Chondrocyte (in vitro differentiated cells): ENCODE data around the gene AUTS2. TPM values are rescaled to one million over a fixed set of nuclear protein-coding genes. Genes with fewer than 3 reads are reported as not detected.

Experiments
- DNase-seq: peaks from one replicate; pipeline ENCODE4 v3.0.0; 2021; ENCODE audit warnings: mixed read lengths, low spot score
- H3K27ac Mint-ChIP-seq: one replicate; pipeline ENCODE4 v1.8.0; 2021; ENCODE audit warnings: mild to moderate bottlenecking, moderate library complexity, mixed read lengths; ENCODE audit not compliant: unreplicated experiment
- H3K27me3 Mint-ChIP-seq: 2 replicates; pipeline ENCODE4 v1.8.0; 2021; ENCODE audit warnings: low read depth, mixed read lengths
- H3K36me3 Mint-ChIP-seq: 2 replicates; pipeline ENCODE4 v1.8.0; 2021; ENCODE audit warnings: low read depth, mixed read lengths
- H3K4me1 Mint-ChIP-seq: 2 replicates; pipeline ENCODE4 v1.8.0; 2021; ENCODE audit warnings: low read depth, mild to moderate bottlenecking, mixed read lengths
- H3K4me3 Mint-ChIP-seq: one replicate; pipeline ENCODE4 v1.8.0; 2021; ENCODE audit warnings: mild to moderate bottlenecking, moderate library complexity, mixed read lengths; ENCODE audit not compliant: unreplicated experiment
- H3K9me3 Mint-ChIP-seq: 2 replicates; pipeline ENCODE4 v1.8.0; 2021; ENCODE audit warnings: low read depth, mixed read lengths
- CTCF ChIP-seq: fragments of 200-600 bp; sonication (generic); IDR thresholded peaks from 2 replicates; pipeline ENCODE4 v1.5.0; 2021; ENCODE audit warnings: antibody characterized with exemption, mild to moderate bottlenecking, moderate library complexity
- total RNA-seq: library from RNA; stranded (reverse); gene quantifications from 3 replicates; pipeline ENCODE4 v1.2.1, GENCODE V29; 2021

The AUTS2 gene
- total RNA-seq, 1 donor from 2014 or later, result 31.5 TPM

- DNase-seq, result no peak
- no peak overlapping the region for H3K4me3 Mint-ChIP-seq
- H3K9me3 Mint-ChIP-seq, result no peaks in the 10 kb centered on the region
- no peaks in the 10 kb centered on the region for H3K27me3 Mint-ChIP-seq
- H3K4me1 Mint-ChIP-seq, result peaks cover 16% of the 10 kb centered on the region
- no peak for TF ChIP-seq CTCF
- no peaks in the 10 kb centered on the region for H3K36me3 Mint-ChIP-seq
- H3K27ac Mint-ChIP-seq, result no peak overlapping the region
Measured at GRCh38 chr7:70676243-70676642, 1078.0 kb downstream of the AUTS2 start.

DNA sequence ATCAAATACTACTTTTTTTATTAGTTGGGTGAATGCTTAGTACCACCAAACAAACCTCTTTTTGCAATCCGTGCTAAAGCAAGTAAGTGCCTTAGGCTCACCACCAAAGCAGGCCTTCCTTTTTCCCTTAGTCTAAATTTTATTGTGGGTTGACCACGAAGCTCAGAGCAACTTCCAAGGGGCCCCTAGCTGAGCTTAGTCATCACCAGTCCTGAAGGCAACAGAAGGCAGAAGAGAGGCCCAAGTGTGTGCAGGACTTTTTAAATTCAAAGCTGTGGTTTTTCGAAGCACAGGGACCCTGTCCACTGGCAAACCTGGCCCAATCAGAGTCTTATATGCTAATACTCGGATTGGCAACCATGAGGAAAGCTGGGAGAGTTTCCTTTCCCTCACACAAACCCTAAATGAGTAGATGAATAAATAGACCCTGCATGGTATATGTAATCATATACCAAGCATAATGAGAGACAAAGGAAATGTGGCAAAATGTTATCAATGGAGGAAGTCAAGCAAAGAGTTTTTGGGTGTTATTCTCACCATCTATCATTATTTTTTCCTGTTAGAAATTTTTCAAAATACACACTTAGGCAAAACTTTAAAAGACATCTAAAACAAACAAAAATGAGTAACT, 1080.5 kb downstream of the AUTS2 start:
- Mint-ChIP-seq H3K36me3 (no peaks in the 10 kb centered on the region), H3K4me3 (no peak overlapping the region), H3K9me3 (no peaks in the 10 kb centered on the region), H3K27me3 (no peaks in the 10 kb centered on the region), H3K4me1 (peaks cover 16% of the 10 kb centered on the region), H3K27ac (no peak overlapping the region)
- TF ChIP-seq CTCF, result no peak
- no peak for DNase-seq

GRCh38 chr7:70679661-70680060, 1081.4 kb downstream of the AUTS2 start:
- H3K36me3 Mint-ChIP-seq, result no peaks in the 10 kb centered on the region

GRCh38 chr7:70680306-70680705, 1082.0 kb downstream of the AUTS2 start:
- DNase-seq, result no peak
- no peaks in the 10 kb centered on the region for H3K27me3 Mint-ChIP-seq
- H3K4me3 Mint-ChIP-seq, result no peak overlapping the region
- H3K4me1 Mint-ChIP-seq, result peaks cover 16% of the 10 kb centered on the region
- TF ChIP-seq CTCF, result no peak
- no peaks in the 10 kb centered on the region for H3K36me3 Mint-ChIP-seq
- H3K9me3 Mint-ChIP-seq, result no peaks in the 10 kb centered on the region
- no peak overlapping the region for H3K27ac Mint-ChIP-seq

More at GRCh38 chr7:70679661-70680060, 1081.4 kb downstream of the AUTS2 start:
- H3K4me1 Mint-ChIP-seq, result peaks cover 16% of the 10 kb centered on the region
- H3K27ac Mint-ChIP-seq, result no peak overlapping the region
- TF ChIP-seq CTCF, result no peak
- no peak for DNase-seq
- no peak overlapping the region for H3K4me3 Mint-ChIP-seq
- no peaks in the 10 kb centered on the region for H3K27me3 Mint-ChIP-seq
- H3K9me3 Mint-ChIP-seq, result no peaks in the 10 kb centered on the region

DNA sequence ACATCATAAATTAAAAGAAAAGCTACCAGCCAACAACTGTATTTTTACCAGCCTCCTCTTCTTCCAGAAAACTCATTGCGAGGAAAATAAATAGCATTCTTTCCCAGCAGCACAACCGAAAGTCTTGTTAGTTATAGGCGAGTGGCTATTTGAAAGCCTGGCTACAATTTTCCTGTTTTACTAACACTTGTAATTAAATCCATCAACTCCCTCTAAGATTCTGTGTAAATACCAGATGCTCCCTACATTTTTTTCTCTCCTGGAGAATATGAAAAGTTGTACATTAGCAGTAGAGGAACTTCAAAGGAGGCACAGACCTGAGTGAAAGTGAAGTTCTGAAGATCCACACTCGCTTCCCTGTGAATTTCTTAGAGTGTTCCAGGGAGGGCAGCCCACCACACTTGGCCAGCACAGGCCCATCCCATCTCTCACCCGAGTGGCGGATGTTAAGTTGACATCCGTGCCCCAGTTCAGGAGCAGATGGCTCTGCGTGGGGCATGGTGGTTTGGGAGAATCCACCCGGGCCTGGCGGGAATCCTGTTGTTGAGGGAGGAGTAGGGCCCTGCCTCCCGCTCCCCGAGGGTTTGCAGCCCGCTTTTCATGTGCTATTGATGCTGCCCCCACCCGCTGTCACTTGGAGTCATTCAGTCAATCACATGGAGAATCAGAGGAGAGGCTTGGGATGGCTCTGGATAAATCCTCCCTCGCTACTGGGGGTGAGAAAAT, 1082.6 kb downstream of the AUTS2 start:
- DNase-seq, result no peak
- H3K4me1 Mint-ChIP-seq, result peaks cover 16% of the 10 kb centered on the region
- H3K4me3 Mint-ChIP-seq, result no peak overlapping the region
- H3K27me3 Mint-ChIP-seq, result no peaks in the 10 kb centered on the region
- no peak overlapping the region for H3K27ac Mint-ChIP-seq
- no peaks in the 10 kb centered on the region for H3K36me3 Mint-ChIP-seq
- no peaks in the 10 kb centered on the region for H3K9me3 Mint-ChIP-seq
- TF ChIP-seq CTCF, result no peak
